ENCODE data around the gene CCDC201. TPM values are rescaled to one million over a fixed set of nuclear protein-coding genes. Genes with fewer than 3 reads are reported as not detected.

CCDC201 gene, protein sequence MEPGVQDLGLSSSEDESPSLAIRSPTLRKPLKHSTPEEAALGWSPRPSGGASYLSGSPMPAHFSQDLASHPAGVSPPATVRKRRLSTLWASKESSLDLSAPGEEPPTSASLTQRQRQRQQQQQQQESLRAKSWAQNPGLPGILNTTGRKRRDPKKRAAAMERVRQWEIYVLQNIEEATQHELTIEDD
- polyA plus RNA-seq (2012; ENCODE audit: insufficient read depth, insufficient read length), result not detected

DNA sequence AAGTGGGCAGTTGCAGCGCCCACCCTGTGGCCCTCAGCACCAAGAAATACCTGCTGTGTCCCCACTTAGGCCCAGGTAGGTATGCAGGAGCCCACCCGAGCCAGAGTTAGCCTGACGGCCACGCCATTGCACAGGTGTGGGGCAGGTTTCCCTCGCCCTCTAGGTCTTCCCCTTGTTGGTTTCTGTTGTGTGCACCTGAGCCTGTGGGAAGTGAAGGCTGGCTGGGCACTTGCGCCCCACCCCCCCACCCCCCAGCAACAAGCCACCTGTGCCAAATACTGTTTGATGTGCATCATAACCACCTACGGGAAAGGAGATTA is at the start of gene CCDC201:
TSS of gene CCDC201 (minus strand) at position 48 of the 320 bp plus-strand sequence. CDS start 75 bp downstream, outside the sequence.
- H3K4me3 ChIP-seq (ENCODE audit: low read length), result no peak within 1 kb of the TSS
- DNase-seq (ENCODE audit: low read depth, low spot score), result no peak

DNA sequence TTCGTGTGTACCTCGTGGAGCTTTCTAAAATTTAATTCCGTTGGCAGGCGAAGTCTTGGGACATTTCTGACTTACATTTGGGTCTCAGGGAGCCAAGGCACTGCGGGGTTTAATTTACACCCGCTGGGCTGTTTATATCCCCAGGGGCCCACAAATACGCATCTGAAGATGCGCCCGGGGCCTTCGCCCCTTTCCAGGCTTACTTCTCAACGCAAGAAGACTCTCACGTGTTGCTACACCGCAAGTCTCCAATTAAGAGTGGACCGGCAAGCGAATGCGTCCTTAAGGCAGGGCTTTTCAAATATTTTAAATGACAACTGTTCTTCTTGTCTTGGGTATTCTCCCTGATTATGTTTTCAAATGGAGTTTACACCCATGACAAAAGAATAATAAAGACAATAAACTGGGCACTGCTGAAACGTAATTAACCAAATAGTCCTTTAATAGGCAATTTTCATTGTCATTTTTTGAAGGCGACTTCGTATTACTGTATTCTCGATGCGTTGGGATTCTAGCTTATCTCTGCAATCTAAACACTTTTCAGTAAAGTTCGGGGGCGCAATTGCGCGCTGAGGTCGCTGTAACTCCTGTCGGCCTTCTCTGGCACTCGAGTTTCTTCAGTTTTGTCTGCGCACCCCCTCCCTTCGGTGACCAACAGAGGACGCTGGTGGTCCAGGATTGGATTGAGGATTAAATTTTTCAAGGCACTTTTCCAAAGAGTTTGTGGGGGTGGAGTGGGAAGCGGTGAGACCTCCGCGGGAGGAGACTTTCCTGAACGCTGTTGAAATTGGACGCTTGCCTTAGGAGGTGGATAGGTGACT is 49.0 kb upstream of the CCDC201 start:
- no peak overlapping the region for H3K4me3 ChIP-seq (ENCODE audit: low read length)
- DNase-seq (ENCODE audit: low read depth, low spot score), result no peak

DNA sequence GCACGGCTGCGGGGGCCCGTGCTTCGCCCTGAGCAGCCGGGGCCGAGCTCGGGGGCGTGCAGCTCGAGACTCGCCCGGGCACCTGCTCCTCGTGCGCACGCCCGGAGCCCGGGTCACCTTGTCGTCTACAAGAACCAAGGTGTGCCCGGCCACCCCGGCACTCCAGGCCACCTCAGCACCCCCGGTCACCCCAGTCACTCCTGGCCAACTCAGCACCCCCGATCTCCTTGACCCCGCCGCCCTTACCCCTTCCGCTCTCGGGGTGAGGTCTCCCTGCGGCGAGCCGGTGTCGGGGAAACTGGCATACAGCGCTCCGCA is 48.5 kb upstream of the CCDC201 start:
- no peak overlapping the region for H3K4me3 ChIP-seq (ENCODE audit: low read length)
- no peak for DNase-seq (ENCODE audit: low read depth, low spot score)

DNA sequence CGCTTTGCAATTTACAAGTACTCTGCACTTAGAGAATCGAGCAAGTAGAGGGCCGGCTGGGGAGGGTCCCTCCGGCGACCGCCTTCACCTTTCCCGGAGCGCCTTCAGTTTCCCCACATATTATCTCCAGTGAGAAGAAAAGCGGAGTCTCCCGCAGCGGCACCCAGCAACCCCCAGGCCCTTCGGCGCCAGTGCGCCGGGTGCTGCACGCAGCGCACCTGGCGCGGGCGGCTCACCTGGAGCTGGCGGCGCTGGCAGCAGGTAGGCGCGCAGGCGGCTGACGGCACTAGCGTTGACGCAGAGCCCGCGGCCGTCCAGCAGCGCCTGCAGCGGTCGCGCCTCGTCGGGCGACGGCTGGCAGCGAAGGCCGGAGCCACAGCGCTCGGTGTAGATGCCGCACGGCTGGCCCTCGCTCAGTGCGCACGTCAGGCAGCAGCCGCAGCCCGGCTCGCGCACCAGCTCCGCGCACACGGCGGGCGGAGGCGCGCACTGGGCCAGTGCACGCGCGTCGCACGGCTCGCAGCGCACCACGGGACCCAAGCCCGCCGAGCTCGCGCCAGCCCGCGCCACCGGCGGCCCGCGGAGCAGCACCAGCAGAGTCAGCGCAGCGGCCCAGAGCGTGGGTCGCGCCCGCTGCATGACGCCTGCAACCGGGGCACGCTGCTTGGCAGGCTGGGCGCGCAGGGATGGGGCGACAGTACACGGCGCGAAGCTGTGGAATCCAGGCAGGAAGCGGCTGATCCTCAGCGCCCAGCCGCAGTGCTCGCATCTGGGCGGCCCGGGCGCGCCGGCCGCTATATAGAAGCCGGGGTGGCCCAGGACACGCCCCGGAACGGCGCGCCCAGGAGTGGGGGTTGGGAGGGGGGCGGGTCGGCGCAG is 47.9 kb upstream of the CCDC201 start, which contains the start of gene IGFBP3:
TSS of gene IGFBP3 (minus strand) at position 771 of the 879 bp plus-strand sequence. CDS start at position 639, 132 bp downstream.
- no peak for DNase-seq (ENCODE audit: low read depth, low spot score)
- H3K4me3 ChIP-seq (ENCODE audit: low read length), result no peak within 1 kb of the TSS

DNA sequence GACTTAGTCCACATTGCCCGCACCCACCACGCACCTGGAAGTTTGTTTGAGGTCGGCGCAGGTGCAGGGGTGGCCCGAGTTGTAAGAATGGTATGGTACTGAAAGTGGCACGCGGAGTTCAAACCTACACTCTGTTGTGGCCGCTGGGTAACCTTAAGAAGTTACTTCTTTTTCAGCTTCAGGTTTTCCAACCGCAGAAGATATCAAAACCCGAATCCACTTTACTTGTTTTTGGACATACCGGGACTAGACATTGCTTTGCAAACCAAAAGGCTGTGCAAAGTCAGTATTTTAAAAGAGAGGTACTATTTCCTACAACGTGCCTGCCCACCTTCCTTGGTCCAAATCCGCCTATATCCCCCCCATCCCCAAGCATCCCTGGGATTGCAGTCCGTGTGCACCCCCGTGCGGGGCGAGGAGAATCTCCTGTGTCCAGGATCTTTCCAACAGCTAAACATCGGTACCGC is 47.1 kb upstream of the CCDC201 start:
- no peak for DNase-seq (ENCODE audit: low read depth, low spot score)
- no peak overlapping the region for H3K4me3 ChIP-seq (ENCODE audit: low read length)

DNA sequence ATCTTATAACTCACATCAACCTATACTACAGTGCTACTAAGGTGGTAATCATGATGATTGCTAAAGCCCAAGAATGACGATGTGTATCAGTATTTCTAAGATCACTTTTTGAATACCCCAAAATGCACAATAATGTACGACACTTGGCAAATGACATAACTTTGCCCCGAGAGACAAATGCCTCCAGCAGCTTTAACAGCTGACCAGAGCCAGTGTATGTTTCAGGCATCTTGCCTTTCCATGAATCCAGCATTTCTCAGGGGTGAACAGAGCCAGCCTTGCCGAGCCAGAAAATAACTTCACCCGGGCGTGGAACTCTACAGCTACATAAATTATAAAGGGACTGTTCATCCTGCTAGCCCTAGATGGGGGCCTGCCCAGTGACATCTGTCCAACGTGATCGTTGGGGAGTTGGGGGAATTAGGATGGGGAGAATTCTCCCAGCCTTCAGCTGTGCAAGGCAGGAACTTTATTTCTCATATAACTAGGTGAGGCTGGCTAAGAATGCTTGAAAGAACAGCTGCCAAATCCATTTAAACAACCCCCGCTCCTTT is 46.4 kb upstream of the CCDC201 start:
- H3K4me3 ChIP-seq (ENCODE audit: low read length), result no peak overlapping the region

DNA sequence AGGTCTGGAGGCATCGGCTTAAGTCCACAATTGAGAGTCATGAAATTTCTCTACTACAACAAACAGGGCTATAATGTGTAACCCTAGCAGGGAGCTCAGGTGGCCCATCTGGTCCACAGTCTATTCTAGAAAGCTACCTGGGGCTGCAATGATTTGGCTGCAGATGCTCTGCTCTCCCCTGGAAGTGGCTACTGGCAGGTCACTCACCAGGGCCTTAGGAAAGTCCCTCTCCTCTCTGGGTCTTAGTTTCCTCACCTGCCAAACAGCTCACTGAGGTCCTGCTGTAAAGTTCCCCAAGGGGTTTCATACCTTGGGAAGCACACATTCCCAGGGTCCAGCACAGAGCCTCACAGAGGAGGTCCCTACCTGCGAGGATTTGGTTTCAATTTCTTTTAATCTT is 45.7 kb upstream of the CCDC201 start:
- H3K4me3 ChIP-seq (ENCODE audit: low read length), result no peak overlapping the region
- DNase-seq (ENCODE audit: low read depth, low spot score), result no peak

More for the DNA sequence above, 46.4 kb upstream of the CCDC201 start:
- no peak for DNase-seq (ENCODE audit: low read depth, low spot score)

DNA sequence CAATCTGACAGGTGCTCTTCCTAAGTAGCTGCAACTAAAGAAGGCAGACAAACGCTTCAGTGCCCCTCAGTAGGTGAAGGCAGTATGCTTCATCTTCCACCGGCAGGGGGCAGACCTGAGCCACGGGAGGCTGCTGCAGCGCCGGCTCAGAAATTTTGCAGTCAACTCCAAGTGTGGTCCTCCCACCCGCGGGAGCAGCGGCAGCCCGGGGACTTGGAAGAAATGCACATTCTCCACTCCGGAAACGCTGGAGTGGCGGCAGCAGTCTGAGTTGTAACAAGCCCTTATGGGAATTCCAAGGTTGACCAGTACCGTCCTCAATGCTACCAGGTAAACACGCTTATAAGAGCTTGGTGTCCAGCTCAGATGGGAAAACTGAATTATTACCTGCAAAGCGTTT is 44.8 kb upstream of the CCDC201 start:
- DNase-seq (ENCODE audit: low read depth, low spot score), result peak; percentile 39

DNA sequence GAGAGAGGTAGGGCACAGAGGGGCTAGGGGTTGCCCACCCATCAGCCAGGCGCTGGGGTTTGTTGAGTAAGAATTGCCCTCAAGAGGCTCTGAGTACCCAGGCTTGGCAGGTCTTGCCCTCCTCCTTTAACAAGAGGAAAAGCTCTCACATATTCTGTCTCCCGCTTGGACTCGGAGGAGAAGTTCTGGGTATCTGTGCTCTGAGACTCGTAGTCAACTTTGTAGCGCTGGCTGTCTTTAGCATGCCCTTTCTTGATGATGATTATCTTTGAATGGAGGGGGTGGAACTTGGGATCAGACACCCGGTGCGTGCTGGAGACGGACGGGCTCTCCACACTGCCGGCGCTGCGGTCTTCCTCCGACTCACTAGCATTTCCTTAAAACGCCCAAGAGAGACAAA is 44.2 kb upstream of the CCDC201 start:
- no peak for DNase-seq (ENCODE audit: low read depth, low spot score)

More for the DNA sequence above, 44.8 kb upstream of the CCDC201 start:
- no peak overlapping the region for H3K4me3 ChIP-seq (ENCODE audit: low read length)

DNA sequence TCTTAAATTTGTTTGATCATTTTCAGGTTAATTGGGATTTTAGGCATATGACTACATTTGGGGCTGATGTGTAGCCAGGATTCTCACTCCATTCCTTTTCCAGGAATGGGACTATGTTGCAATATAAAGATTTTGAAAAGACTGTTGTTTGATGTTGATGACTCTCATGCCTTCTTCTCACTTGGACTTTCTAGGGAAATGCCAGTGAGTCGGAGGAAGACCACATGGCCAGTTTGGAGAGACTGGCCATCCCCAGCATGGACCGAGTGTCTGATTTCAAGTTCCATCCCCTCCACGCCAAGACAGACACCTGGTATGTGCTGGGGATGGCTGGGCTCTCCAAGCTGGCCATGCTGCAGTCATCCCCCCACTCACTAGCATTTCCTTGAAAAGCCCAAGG is 42.7 kb upstream of the CCDC201 start:
- no peak for DNase-seq (ENCODE audit: low read depth, low spot score)

More for the DNA sequence above, 44.2 kb upstream of the CCDC201 start:
- no peak overlapping the region for H3K4me3 ChIP-seq (ENCODE audit: low read length)

DNA sequence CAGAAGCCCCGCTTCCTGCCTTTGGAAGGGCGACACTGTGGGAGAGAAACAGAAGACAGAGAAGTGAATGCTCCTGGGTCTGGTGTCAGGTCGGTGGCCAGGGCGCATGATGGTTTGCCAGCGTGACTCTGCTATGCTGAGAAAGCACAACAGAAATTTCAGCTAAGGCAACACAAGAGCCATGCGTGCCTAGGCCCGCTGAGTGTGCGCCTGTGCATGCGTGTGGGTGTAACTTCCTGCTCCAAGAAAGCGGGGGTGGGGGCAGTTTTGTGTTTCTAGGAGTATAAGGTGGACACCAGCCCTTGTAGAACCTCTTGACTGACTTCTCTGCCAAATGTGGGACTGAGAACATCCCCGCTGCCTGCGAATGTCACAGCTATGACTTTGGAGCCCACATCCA is 42.0 kb upstream of the CCDC201 start:
- DNase-seq (ENCODE audit: low read depth, low spot score), result no peak
- no peak overlapping the region for H3K4me3 ChIP-seq (ENCODE audit: low read length)

More for the DNA sequence above, 42.7 kb upstream of the CCDC201 start:
- no peak overlapping the region for H3K4me3 ChIP-seq (ENCODE audit: low read length)

DNA sequence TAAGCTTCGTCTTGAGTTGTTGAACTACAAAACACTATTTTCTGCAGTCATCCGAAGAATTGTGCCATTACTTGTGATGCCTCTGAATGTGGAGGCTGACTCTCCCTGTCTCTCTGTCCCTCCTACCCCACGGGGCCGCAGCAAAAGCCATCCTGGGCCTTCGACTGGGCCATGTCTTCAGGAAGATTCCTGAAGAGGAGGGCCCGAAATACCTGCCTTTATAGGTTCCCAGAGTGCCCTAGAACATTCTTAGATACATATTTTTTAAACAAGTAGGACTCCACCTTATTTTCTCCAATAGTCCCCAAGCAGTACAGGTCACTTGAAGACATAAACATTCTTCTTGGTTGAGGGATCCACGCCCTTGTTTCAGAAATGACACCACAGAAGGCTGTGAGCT is 40.1 kb upstream of the CCDC201 start:
- H3K4me3 ChIP-seq (ENCODE audit: low read length), result no peak overlapping the region
- DNase-seq (ENCODE audit: low read depth, low spot score), result no peak

DNA sequence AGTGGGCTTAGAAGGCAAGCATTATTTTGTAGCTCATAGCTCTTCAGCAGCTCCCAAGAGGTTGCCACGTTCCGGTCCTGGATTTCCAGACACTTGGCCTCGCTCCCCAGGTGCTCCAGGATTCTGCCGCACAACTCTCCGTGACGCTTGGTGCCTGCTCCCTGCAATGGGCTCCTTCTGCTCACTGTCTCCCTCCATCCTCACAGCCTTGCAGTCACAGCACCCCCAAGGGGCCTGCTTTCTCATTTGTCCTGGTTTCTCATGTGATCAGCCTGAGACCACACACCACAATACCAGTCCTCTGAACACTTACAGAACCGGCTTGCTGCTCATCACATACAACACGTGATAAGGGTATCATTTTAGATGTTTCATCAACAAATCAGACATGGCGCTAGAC is 38.4 kb upstream of the CCDC201 start:
- H3K4me3 ChIP-seq (ENCODE audit: low read length), result no peak overlapping the region
- no peak for DNase-seq (ENCODE audit: low read depth, low spot score)

DNA sequence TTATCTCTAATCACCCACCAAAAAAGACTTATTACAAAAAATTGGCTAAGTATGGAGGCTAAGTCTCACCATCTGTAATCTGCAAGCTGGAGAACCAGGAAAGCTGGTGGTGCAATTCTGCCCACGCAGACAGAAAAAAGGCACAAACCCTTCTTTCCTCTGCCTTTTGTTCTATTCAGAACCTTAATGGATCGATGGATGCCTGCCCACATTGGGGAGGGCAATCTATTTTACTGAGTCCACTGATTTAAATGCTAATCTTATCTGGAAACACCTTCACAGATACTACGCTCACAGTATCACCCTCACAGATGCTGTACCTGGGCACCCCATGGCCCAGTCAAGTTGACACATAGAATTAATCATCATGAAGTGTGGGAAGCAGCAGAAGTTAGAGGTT is 38.0 kb upstream of the CCDC201 start:
- no peak overlapping the region for H3K4me3 ChIP-seq (ENCODE audit: low read length)
- no peak for DNase-seq (ENCODE audit: low read depth, low spot score)

DNA sequence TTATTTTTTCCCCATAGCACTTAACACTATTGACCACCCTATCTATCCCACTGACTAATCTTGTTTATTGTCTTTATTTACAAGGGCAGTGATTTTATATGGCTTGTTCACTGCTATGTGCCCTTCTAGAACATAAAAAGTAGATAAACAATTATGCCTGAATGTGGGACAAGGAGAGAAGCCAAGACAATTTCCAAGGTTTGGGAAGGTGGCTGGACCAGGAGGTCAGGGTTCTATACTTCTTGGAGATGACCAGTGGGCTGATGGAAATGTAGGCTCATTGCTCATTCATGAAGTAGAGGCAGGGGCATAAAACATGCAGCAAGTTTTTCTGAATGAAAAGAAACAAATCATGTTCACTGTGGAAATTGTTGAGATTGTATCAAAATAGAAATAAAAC is 36.7 kb upstream of the CCDC201 start:
- no peak overlapping the region for H3K4me3 ChIP-seq (ENCODE audit: low read length)

DNA sequence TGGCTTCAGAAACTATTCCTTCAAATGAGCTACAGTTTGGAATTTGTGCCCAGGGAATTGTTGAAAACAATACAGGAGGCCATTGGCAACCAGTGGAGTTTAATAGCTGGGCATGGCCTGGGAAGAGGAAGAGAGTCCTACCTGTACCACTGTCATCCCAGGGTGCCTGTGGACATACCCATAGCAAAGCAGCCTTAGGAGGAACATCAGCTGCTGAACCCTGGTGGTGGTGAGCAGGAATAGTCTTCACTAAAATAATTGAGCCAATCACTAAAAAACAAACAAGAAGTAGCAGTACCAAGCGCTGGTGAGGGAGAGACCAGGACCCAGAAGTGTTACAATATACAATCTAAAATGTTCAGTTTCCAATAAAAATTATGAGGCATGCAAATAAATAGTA is 29.9 kb upstream of the CCDC201 start:
- no peak overlapping the region for H3K4me3 ChIP-seq (ENCODE audit: low read length)
- no peak for DNase-seq (ENCODE audit: low read depth, low spot score)

More for the DNA sequence above, 36.7 kb upstream of the CCDC201 start:
- no peak for DNase-seq (ENCODE audit: low read depth, low spot score)

DNA sequence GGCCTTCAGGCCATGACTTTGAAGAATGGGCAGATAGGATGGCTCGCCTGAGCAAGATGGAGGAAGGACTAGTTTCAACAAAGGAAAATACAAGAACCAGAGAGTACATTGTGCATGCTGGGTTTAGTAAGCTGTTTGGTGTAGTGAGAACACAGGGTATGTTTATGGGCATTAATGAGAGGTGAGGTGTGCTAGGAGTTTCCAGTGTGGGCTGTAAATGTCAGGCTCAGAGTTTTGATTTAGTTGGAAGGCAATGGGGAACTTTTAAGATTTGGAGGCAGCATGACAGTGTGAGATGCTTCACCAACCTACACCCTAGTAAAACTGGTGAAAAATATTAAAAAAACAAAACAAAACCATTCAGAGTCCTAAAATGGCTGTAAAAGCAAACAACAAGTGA is 28.7 kb upstream of the CCDC201 start:
- no peak overlapping the region for H3K4me3 ChIP-seq (ENCODE audit: low read length)
- DNase-seq (ENCODE audit: low read depth, low spot score), result no peak

DNA sequence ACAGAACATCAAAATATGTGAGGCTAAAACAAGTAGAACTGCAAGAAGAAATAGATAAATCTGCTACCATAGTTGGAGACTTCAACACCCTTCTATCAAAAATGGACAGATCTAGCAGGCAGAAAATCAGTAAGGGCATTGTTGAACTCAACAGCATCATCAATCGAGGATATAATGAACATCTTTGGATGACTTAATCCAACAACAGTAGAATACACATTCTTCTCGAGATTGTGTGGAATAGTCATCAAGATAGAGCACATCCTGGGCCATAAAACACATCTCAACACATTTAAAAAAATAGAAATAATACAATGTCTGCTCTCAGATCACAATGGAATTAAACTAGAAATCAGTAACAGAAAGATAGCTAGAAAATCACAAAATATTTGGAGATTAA is 25.3 kb upstream of the CCDC201 start:
- DNase-seq (ENCODE audit: low read depth, low spot score), result no peak
- no peak overlapping the region for H3K4me3 ChIP-seq (ENCODE audit: low read length)

DNA sequence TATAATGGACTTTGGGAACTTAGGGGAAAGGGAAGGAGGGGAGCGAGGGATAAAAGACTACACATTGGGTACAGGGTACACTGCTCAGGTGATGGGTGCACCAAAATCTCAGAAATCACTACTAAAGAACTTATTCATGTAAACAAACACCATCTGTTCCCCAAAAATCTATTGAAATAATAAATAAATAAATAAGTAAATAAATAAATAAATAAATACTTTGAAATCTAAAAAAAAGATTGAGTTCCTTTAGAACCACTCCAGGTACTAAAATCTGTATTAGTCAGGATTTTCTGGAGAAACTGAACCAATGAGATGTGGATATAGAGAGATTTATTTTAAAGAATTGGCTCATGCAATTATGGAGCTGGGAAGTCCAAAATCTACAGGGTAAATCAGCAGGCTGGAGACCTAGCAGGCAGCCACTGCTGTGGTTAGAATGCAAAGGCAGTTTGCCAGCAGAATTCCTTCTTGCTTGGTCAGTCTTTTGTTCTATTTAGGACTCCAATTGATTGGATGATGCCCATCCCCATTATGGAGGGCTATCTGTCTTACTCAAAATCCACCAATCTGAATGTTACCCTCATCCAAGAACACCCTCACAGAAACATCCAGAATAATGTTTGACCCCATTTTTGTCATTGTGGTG is 24.3 kb upstream of the CCDC201 start:
- no peak for DNase-seq (ENCODE audit: low read depth, low spot score)
- no peak overlapping the region for H3K4me3 ChIP-seq (ENCODE audit: low read length)

Measured in Jurkat, Clone E6-1 (cell line).